NT2/D1 (cell line): ENCODE data around the gene GAL3ST2.
"Not testable (repeated sequence)": the region's sequence is repeated elsewhere in the genome, so short reads cannot be mapped to it uniquely, and the experiment has no call there.

ENCODE experiments used
- DNase-seq: peaks from one replicate; pipeline ENCODE4 v3.0.0-alpha.2; 2011; ENCODE audit warnings: low read depth, low spot score
- H3K27me3 ChIP-seq: 2 replicates; pipeline ENCODE4 v1.6.0; 2011; ENCODE audit warnings: mild to moderate bottlenecking; ENCODE audit not compliant: insufficient read length, insufficient read depth
- H3K36me3 ChIP-seq: 2 replicates; pipeline ENCODE4 v1.6.1; 2011; ENCODE audit warnings: mild to moderate bottlenecking, low read length, mixed read lengths; ENCODE audit not compliant: insufficient read depth, insufficient read length
- H3K4me1 ChIP-seq: 2 replicates; pipeline ENCODE4 v1.5.1; 2011; ENCODE audit not compliant: insufficient read depth, insufficient read length
- H3K4me3 ChIP-seq: 2 replicates; pipeline ENCODE4 v1.5.1; 2011; ENCODE audit warnings: low read depth; ENCODE audit not compliant: insufficient read length
- H3K9ac ChIP-seq: 2 replicates; pipeline ENCODE4 v1.6.0; 2011; ENCODE audit warnings: low read depth; ENCODE audit not compliant: insufficient read length
- H3K9me3 ChIP-seq: 2 replicates; pipeline ENCODE4 v1.5.1; 2011; ENCODE audit warnings: mild to moderate bottlenecking, low read length; ENCODE audit not compliant: insufficient read depth
- SUZ12 ChIP-seq: IDR thresholded peaks from 2 replicates; pipeline ENCODE4 v1.6.1; 2011; ENCODE audit not compliant: insufficient read length, insufficient read depth; ENCODE audit errors: extremely low read depth
- YY1 ChIP-seq: IDR thresholded peaks from 2 replicates; pipeline ENCODE4 v1.6.1; 2011; ENCODE audit not compliant: insufficient read length, insufficient read depth
- ZNF274 ChIP-seq: IDR thresholded peaks from 2 replicates; pipeline ENCODE4 v1.6.1; 2011; ENCODE audit warnings: mild to moderate bottlenecking, low read depth, low read length

Gene GAL3ST2

DNA sequence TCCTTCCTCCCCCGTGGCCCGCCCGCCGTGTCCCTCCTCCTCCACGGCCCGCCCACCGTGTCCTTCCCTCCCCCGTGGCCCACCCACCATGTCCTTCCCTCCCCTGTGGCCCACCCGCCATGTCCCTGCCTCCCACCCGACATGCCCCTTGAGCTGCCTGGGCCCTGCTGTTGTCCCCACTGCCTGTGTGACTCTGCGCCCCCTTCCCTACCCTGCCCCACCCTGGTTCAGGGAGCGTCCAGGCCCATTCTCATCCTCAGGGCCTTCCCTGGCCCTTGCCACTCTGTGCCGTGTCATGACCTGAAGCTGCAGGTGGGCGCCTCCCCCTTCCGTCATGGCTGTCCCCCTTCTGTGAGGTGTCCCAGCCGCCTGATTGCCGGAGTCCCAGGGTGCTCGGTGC, 21.5 kb upstream of the GAL3ST2 start:
- Histone ChIP-seq H3K27me3 (no peaks in the 10 kb centered on the region), H3K9ac (no peak overlapping the region), H3K9me3 (peaks cover 5% of the 10 kb centered on the region), H3K4me1 (no peaks in the 10 kb centered on the region), H3K4me3 (no peak overlapping the region), H3K36me3 (peaks cover 63% of the 10 kb centered on the region)
- TF ChIP-seq SUZ12: no peak
- DNase-seq: no peak

DNA sequence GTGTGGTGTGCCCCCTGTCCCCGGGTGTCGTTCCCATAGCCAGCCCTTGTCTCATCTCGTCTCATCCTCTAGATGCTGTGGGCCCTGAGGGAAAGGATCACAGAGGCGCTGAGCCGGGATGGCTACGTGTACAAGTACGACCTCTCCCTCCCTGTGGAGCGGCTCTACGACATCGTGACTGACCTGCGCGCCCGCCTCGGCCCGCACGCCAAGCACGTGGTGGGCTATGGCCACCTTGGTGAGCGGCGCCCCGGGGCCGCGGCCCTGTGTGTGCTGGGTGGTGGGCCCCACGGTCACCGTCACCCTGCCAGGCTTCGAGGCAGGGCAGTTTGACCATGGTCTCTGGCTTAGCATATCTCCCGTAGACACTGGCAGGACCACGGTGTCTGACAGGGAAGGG, 20.8 kb upstream of the GAL3ST2 start:
- H3K4me1 ChIP-seq: no peaks in the 10 kb centered on the region
- DNase-seq: no peak
- H3K27me3 ChIP-seq: no peaks in the 10 kb centered on the region
- H3K4me3 ChIP-seq: no peak overlapping the region
- TF ChIP-seq SUZ12: no peak
- no peak for TF ChIP-seq YY1
- TF ChIP-seq ZNF274: no peak
- H3K9me3 ChIP-seq: peaks cover 10% of the 10 kb centered on the region
- peaks cover 69% of the 10 kb centered on the region for H3K36me3 ChIP-seq
- peak overlapping the region; percentile 21 for H3K9ac ChIP-seq

GRCh38 chr2:241759067-241759807, 17.4 kb upstream of the GAL3ST2 start:
- TF ChIP-seq SUZ12: no peak
- no peak for TF ChIP-seq ZNF274
- no peak for TF ChIP-seq YY1
- Histone ChIP-seq H3K9me3 (peaks cover 10% of the 10 kb centered on the region), H3K9ac (no peak overlapping the region), H3K36me3 (peaks cover 47% of the 10 kb centered on the region), H3K4me1 (peaks cover 2% of the 10 kb centered on the region), H3K27me3 (no peaks in the 10 kb centered on the region), H3K4me3 (no peak overlapping the region)
- no peak for DNase-seq

DNA sequence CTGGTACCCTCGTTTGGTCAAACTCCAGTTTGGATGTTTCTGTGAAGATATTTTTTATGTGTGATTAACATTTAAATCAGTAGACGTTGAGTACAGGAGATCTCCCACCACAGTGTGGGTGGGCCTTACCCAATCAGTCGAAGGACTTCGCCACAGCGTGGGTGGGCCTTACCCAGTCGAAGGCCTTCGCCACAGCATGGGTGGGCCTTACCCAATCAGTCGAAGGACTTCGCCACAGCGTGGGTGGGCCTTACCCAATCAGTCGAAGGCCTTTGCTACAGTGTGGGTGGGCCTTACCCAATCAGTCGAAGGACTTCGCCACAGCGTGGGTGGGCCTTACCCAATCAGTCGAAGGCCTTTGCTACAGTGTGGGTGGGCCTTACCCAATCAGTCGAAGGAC, 16.7 kb upstream of the GAL3ST2 start:
- H3K4me1 ChIP-seq, H3K4me3 ChIP-seq, DNase-seq, H3K27me3 ChIP-seq, H3K9ac ChIP-seq, H3K9me3 ChIP-seq: not testable (repeated sequence)
- H3K36me3 ChIP-seq: peaks cover 43% of the 10 kb centered on the region

GRCh38 chr2:241760301-241760771, 16.3 kb upstream of the GAL3ST2 start:
- DNase-seq: no peak
- Histone ChIP-seq H3K9me3 (peaks cover 10% of the 10 kb centered on the region), H3K4me1 (peaks cover 10% of the 10 kb centered on the region), H3K36me3 (peaks cover 39% of the 10 kb centered on the region), H3K9ac (no peak overlapping the region), H3K27me3 (no peaks in the 10 kb centered on the region), H3K4me3 (no peak overlapping the region)
- TF ChIP-seq SUZ12 (no peak), ZNF274 (no peak), YY1 (no peak)

DNA sequence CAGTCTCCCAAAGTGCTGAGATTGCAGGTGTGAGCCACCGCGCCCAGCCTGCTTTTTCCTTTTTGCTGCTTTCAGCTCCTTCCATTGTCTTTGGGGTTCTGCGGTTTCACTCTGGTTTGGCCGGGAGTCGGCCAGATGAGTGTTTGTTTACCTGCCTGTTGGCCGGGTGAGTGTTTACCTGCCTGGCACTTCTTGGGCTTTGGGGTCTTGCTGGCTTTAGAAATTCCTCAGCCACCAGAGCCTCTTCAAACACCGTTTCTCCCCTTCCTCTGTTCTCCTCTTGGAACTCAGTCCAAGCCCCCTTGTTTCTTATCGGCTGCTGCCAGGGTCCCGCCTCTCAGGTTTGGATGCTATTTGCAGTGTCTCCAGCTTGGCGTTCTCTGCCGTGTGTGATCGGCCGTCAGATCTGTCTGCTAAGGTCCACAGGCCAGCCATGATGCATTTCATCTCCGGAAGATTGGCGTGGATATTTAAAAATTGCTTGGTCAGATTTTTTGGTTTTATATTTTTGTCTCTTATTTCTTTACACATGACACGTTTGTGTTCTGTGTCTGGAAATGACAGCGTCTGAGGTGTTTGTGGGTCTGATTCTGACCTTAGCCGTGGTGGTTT, 14.2 kb upstream of the GAL3ST2 start:
- H3K27me3 ChIP-seq: no peaks in the 10 kb centered on the region
- no peak for DNase-seq
- TF ChIP-seq SUZ12 (no peak), ZNF274 (no peak), YY1 (no peak)
- peaks cover 23% of the 10 kb centered on the region for H3K36me3 ChIP-seq
- no peak overlapping the region for H3K9ac ChIP-seq
- peaks cover 10% of the 10 kb centered on the region for H3K9me3 ChIP-seq
- no peak overlapping the region for H3K4me3 ChIP-seq
- peaks cover 10% of the 10 kb centered on the region for H3K4me1 ChIP-seq

DNA sequence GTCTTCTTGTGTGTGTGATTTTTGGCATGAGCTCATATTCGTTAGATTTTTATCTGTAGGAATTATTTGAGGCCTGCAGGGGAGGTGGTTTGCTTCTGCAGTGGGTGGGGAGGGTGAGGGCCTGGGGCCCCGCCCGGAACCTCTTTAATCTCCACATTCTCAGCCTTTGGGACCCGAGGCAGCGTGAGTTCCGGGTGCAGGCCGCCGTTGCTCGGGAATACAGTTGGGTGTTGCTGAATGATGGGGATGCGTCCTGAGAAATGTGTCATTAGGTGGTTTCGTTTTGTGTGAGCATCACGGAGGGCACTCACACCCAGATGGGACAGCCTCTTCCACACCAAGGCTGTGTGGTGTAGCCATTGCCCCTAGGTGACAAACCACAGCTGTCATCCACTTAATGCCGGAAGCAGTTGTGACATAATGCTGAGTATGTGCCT, 13.7 kb upstream of the GAL3ST2 start:
- H3K27me3 ChIP-seq: no peaks in the 10 kb centered on the region
- H3K9me3 ChIP-seq: peaks cover 10% of the 10 kb centered on the region
- peaks cover 21% of the 10 kb centered on the region for H3K36me3 ChIP-seq
- no peak overlapping the region for H3K9ac ChIP-seq
- no peak overlapping the region for H3K4me3 ChIP-seq
- no peak for TF ChIP-seq YY1
- no peak for TF ChIP-seq ZNF274
- TF ChIP-seq SUZ12: no peak
- H3K4me1 ChIP-seq: peaks cover 10% of the 10 kb centered on the region
- no peak for DNase-seq
